Activated T-cell treated with anti-CD3 and anti-CD28 coated beads, Interleukin-2, amount 50 U/mL, for 48 hours (primary cell): ENCODE measurements around the gene ASTN2.

ENCODE experiments used
- DNase-seq, 2 experiments: peaks; one replicate each; pipeline ENCODE4 v3.0.0-alpha.2; 2020

ASTN2 gene

GRCh38 chr9:116389541-116390302, 1025.1 kb downstream of the ASTN2 start:
- no peak for DNase-seq

- DNase-seq, result no peak
These were observed 1026.7 kb downstream of the ASTN2 start for GRCh38 chr9:116387934-116388698.

GRCh38 chr9:116383936-116384335, 1030.9 kb downstream of the ASTN2 start:
- no peak for DNase-seq

- no peak for DNase-seq
These were observed 1031.7 kb downstream of the ASTN2 start for GRCh38 chr9:116383133-116383532.

GRCh38 chr9:116382053-116382452, 1032.8 kb downstream of the ASTN2 start:
- DNase-seq, result no peak

GRCh38 chr9:116381350-116381749, 1033.5 kb downstream of the ASTN2 start:
- DNase-seq, result no peak

- DNase-seq, result no peak
These were observed 1034.3 kb downstream of the ASTN2 start for GRCh38 chr9:116380496-116380995.

GRCh38 chr9:116379821-116380220, 1035.0 kb downstream of the ASTN2 start:
- no peak for DNase-seq

GRCh38 chr9:116378873-116379272, 1036.0 kb downstream of the ASTN2 start:
- no peak for DNase-seq

- DNase-seq, result no peak
These were observed 1037.6 kb downstream of the ASTN2 start for GRCh38 chr9:116377179-116377798.
